ENCODE results near the gene VAT1L. TPM values are rescaled to one million over a fixed set of nuclear protein-coding genes. Genes with fewer than 3 reads are reported as not detected.

The VAT1L gene
- total and polyA plus RNA-seq, 2 donors (not counting 3 experiments of a cell fraction or from before 2014, with no cell fraction given), result 0.46 to 1.5 TPM

DNA sequence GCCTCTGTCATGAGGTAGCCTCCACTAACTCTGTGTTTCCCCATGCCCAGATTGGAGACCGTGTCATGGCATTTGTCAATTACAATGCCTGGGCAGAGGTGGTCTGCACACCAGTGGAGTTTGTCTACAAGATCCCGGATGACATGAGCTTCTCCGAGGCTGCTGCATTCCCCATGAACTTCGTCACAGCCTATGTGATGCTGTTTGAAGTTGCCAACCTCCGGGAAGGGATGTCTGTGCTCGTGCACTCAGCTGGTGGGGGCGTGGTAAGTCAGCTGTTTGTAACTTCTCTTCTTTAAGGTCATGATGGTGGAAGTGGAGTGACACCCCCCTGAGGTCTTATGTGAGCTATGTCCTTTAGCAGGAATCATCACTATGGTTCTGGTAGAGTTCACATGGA is 36.8 kb downstream of the VAT1L start:
- ChIA-PET CTCF (no interaction called here), POLR2A (no interaction called here)
- dilution Hi-C loops (cut with MboI; ENCODE audit: extremely low pct_ligation_motif_present, low sequenced_read_pairs) (no loop called here), intact Hi-C loops (cut with micrococcal nuclease) (no loop called here)
- Histone ChIP-seq H3K36me3 (ENCODE audit: control insufficient read depth in 2 of 2, extremely low read depth in 1 of 2, insufficient read depth in 2 of 2, low read length in 2 of 2) (no peaks in the 10 kb centered on the region), H3K4me3 (replicated peaks in 1 of 3; ENCODE audit: insufficient read depth in 1 of 3, low read depth in 1 of 3, low read length in 3 of 3) (no peak overlapping the region), H4K20me1 (replicated peaks; ENCODE audit: control insufficient read depth, extremely low read depth, insufficient read depth, low read length) (no peaks in the 10 kb centered on the region), H3K79me2 (ENCODE audit: control insufficient read depth, insufficient read depth, low read length) (no peaks in the 10 kb centered on the region), H3K27ac (ENCODE audit: insufficient read depth, low read depth, low read length) (no peak overlapping the region), H3K9me1 (replicated peaks; ENCODE audit: control insufficient read depth, extremely low read depth, insufficient read depth, low read length) (no peaks in the 10 kb centered on the region), H3K27me3 (ENCODE audit: control insufficient read depth in 2 of 2, insufficient read depth in 2 of 2, low read length in 2 of 2) (no peaks in the 10 kb centered on the region), H3K9ac (replicated peaks; ENCODE audit: extremely low read depth, insufficient read depth, low read length) (no peak overlapping the region), H3K4me2 (ENCODE audit: insufficient read depth, low read length) (no peak overlapping the region), H3K4me1 (ENCODE audit: control insufficient read depth, extremely low read depth, insufficient read depth, low read length) (no peaks in the 10 kb centered on the region), H3K9me3 (replicated peaks; ENCODE audit: control insufficient read depth, insufficient read depth, low read length) (no peaks in the 10 kb centered on the region), H2AFZ (ENCODE audit: low read depth, low read length) (no peak overlapping the region)
- no peak for TF ChIP-seq GATA2 (IDR thresholded peaks at IDR 0.05; ENCODE audit: insufficient read depth, insufficient read length, low read depth, low read length)
- no peak for FAIRE-seq
- DNase-seq (ENCODE audit: low read depth, low spot score), result no peak
- no TSS peak for BruUV-seq (replicated peaks)

DNA sequence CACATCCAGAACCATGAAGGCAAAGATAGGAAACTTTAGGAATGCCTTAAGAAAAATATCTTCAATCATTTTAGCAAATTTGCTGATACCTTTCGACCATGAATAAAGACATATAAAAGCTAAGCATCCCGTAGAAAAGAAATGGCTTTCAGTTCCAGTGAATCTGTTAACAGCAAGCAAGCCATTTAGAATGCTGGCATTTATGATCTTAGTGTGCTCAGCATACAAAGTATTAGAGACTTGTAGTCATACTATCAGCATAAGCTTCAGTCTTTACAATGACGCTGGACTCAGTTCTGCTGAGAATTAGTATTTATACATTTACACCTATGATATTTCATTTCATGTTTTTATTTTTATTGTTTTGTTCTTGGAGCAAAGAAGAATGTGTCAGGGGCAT is 38.7 kb downstream of the VAT1L start:
- H3K79me2 ChIP-seq (ENCODE audit: control insufficient read depth, insufficient read depth, low read length), result no peaks in the 10 kb centered on the region
- DNase-seq (ENCODE audit: low read depth, low spot score), result no peak
- dilution Hi-C loops (cut with MboI; ENCODE audit: extremely low pct_ligation_motif_present, low sequenced_read_pairs) (no loop called here), intact Hi-C loops (cut with micrococcal nuclease) (no loop called here)
- no peaks in the 10 kb centered on the region for H3K9me1 ChIP-seq (replicated peaks; ENCODE audit: control insufficient read depth, extremely low read depth, insufficient read depth, low read length)
- ChIA-PET POLR2A (no interaction called here), CTCF (no interaction called here)
- no peak overlapping the region for H3K4me3 ChIP-seq (replicated peaks in 1 of 3; ENCODE audit: insufficient read depth in 1 of 3, low read depth in 1 of 3, low read length in 3 of 3)
- no peaks in the 10 kb centered on the region for H3K36me3 ChIP-seq (ENCODE audit: control insufficient read depth in 2 of 2, extremely low read depth in 1 of 2, insufficient read depth in 2 of 2, low read length in 2 of 2)
- TF ChIP-seq FOS (IDR thresholded peaks at IDR 0.05; ENCODE audit: borderline replicate concordance, insufficient read depth, low read length), result no peak
- no peak for TF ChIP-seq POLR2A (IDR thresholded peaks at IDR 0.05; ENCODE audit: low read depth, low read length)
- TF ChIP-seq EZH2 (IDR thresholded peaks at IDR 0.05; ENCODE audit: borderline replicate concordance, low read depth, low read length, severe bottlenecking), result no peak
- no peak for TF ChIP-seq MAX (IDR thresholded peaks at IDR 0.05; ENCODE audit: insufficient read depth, insufficient read length)
- no peak for TF ChIP-seq CTCF (IDR thresholded peaks at IDR 0.05; ENCODE audit: extremely low read depth in 1 of 2, insufficient read depth in 1 of 2, low read depth in 1 of 2, low read length in 2 of 2)
- no peak for TF ChIP-seq MYC (IDR thresholded peaks at IDR 0.05; ENCODE audit: low read depth, low read length)
- no peak for TF ChIP-seq JUN (IDR thresholded peaks at IDR 0.05; ENCODE audit: borderline replicate concordance, insufficient read depth, insufficient read length, low read depth)
- TF ChIP-seq GATA2 (IDR thresholded peaks at IDR 0.05; ENCODE audit: insufficient read depth, insufficient read length, low read depth, low read length), result no peak
- TF ChIP-seq POLR2AphosphoS5 (IDR thresholded peaks at IDR 0.05; ENCODE audit: insufficient read depth, low read depth, low read length), result no peak
- no peak overlapping the region for H3K27ac ChIP-seq (ENCODE audit: insufficient read depth, low read depth, low read length)
- H3K9me3 ChIP-seq (replicated peaks; ENCODE audit: control insufficient read depth, insufficient read depth, low read length), result no peaks in the 10 kb centered on the region
- no peak for FAIRE-seq
- no peak overlapping the region for H3K9ac ChIP-seq (replicated peaks; ENCODE audit: extremely low read depth, insufficient read depth, low read length)
- no peaks in the 10 kb centered on the region for H4K20me1 ChIP-seq (replicated peaks; ENCODE audit: control insufficient read depth, extremely low read depth, insufficient read depth, low read length)
- no peak overlapping the region for H3K4me2 ChIP-seq (ENCODE audit: insufficient read depth, low read length)
- H3K27me3 ChIP-seq (ENCODE audit: control insufficient read depth in 2 of 2, insufficient read depth in 2 of 2, low read length in 2 of 2), result no peaks in the 10 kb centered on the region
- no peaks in the 10 kb centered on the region for H3K4me1 ChIP-seq (ENCODE audit: control insufficient read depth, extremely low read depth, insufficient read depth, low read length)
- no peak overlapping the region for H2AFZ ChIP-seq (ENCODE audit: low read depth, low read length)
- no TSS peak for BruUV-seq (replicated peaks)
